A549 (cell line): Measurements from ENCODE around the gene RBMXL3. TPM values are rescaled to one million over a fixed set of nuclear protein-coding genes. Genes with fewer than 3 reads are reported as not detected.
A peak's percentile ranks its signal among the peaks of the same experiment; 100 is the strongest.

Experiments
- ATAC-seq, 2 experiments: fragments of 200-7000 bp in 1 of 2; fragments of >200 bp in 1 of 2; cut with Nextera tagmentation in 1 of 2; cut with Tn5 transposase in 1 of 2; 3 replicates each; pipeline versions ENCODE4 v1.8.0 to v1.9.1; 2018 to 2020; ENCODE audit warnings: mild to moderate bottlenecking in 1 of 2, moderate library complexity in 1 of 2
- CTCF ChIA-PET: fragments of 300-600 bp; sonication (Branson Sonifier 250); formaldehyde crosslinking; extraction: SDS; loops from one replicate; lab custom pipeline; 2021; ENCODE audit warnings: antibody characterized with exemption, inconsistent platforms; lab: Yijun Ruan, JAX
- POLR2A ChIA-PET: fragments of 350-600 bp; formaldehyde crosslinking; extraction: SDS; loops from one replicate; lab custom pipeline; 2021; ENCODE audit warnings: antibody characterized with exemption, inconsistent platforms; lab: Yijun Ruan, JAX
- DNase-seq, 2 experiments: peaks; one replicate each; pipeline versions ENCODE4 v3.0.0 to v3.0.0-alpha.2; 2011 to 2016; ENCODE audit warnings: low read depth in 1 of 2, low spot score in 1 of 2
- FAIRE-seq: peaks from 2 replicates; lab custom pipeline; 2011; peaks lifted over from hg19 to GRCh38; lab: Jason Lieb, UNC
- H3K27ac ChIP-seq, 2 experiments: fragments of >200 bp; sonication (Bioruptor Twin); formaldehyde crosslinking; 3 replicates each; pipeline ENCODE4 v1.5.1; 2016 to 2017
- H3K4me1 ChIP-seq: fragments of >200 bp; sonication (Bioruptor Twin); formaldehyde crosslinking; 3 replicates; pipeline ENCODE4 v1.6.1; 2016
- H3K4me2 ChIP-seq: fragments of >200 bp; sonication (Bioruptor Twin); formaldehyde crosslinking; 3 replicates; pipeline ENCODE4 v1.6.1; 2016
- H3K4me3 ChIP-seq: fragments of >200 bp; sonication (Bioruptor Twin); formaldehyde crosslinking; 3 replicates; pipeline ENCODE4 v1.5.1; 2016
- H3K9me3 ChIP-seq: fragments of >200 bp; sonication (Bioruptor Twin); formaldehyde crosslinking; 3 replicates; pipeline ENCODE4 v1.6.1; 2016
- ATOH8 ChIP-seq: fragments of 250-450 bp; sonication (Bioruptor Pico); IDR thresholded peaks from 2 replicates; pipeline ENCODE4 v1.5.0; 2020; ENCODE audit warnings: low read depth, mild to moderate bottlenecking, moderate library complexity
- CBX2 ChIP-seq: fragments of 200-600 bp; sonication (generic); IDR thresholded peaks from 2 replicates; pipeline ENCODE4 v1.6.1; 2016; ENCODE audit warnings: low read depth, mild to moderate bottlenecking, borderline replicate concordance
- CBX8 ChIP-seq: fragments of 200-600 bp; sonication (generic); IDR thresholded peaks from 2 replicates; pipeline ENCODE4 v1.6.1; 2016
- CEBPB ChIP-seq, 2 experiments: fragments of >200 bp in 1 of 2; sonication (Bioruptor Twin) in 1 of 2; formaldehyde crosslinking in 1 of 2; IDR thresholded peaks; 2 replicates each; pipeline ENCODE4 v1.6.1; 2012 to 2016
- CHD2 ChIP-seq: fragments of 150-350 bp; IDR thresholded peaks from 2 replicates; pipeline ENCODE4 v1.6.1; 2014; ENCODE audit warnings: low read length; ENCODE audit not compliant: partially characterized antibody
- CTCF ChIP-seq: fragments of >200 bp; sonication (Bioruptor Twin); formaldehyde crosslinking; IDR thresholded peaks from 3 replicates; pipeline ENCODE4 v1.5.1; 2016
- EHF ChIP-seq: fragments of 250-450 bp; sonication (Bioruptor Pico); IDR thresholded peaks from 2 replicates; pipeline ENCODE4 v1.5.0; 2020; ENCODE audit warnings: mild to moderate bottlenecking
- EHMT2 ChIP-seq: fragments of 200-600 bp; sonication (generic); IDR thresholded peaks from 2 replicates; pipeline ENCODE4 v1.6.1; 2016; ENCODE audit warnings: antibody characterized with exemption, low read depth, mild to moderate bottlenecking, moderate library complexity
- EP300 ChIP-seq, 2 experiments: fragments of >200 bp; sonication (Bioruptor Twin); formaldehyde crosslinking; IDR thresholded peaks; 2 replicates in 1 of 2; 3 replicates in 1 of 2; pipeline ENCODE4 v1.6.1; 2016 to 2017
- ESRRA ChIP-seq: fragments of 150-350 bp; IDR thresholded peaks from 2 replicates; pipeline ENCODE4 v1.6.1; 2014; ENCODE audit warnings: mild to moderate bottlenecking, low read length, borderline replicate concordance
- FOSL2 ChIP-seq, 2 experiments: fragments of 450-650 bp in 1 of 2; fragments of >200 bp in 1 of 2; sonication (Bioruptor Twin) in 1 of 2; formaldehyde crosslinking; IDR thresholded peaks; 2 replicates each; pipeline versions ENCODE4 v1.5.0 to v1.6.1; 2016 to 2020; ENCODE audit warnings: mild to moderate bottlenecking in 1 of 2, moderate library complexity in 1 of 2
- FOXS1 ChIP-seq: fragments of 250-450 bp; sonication (Bioruptor Pico); IDR thresholded peaks from 2 replicates; pipeline ENCODE4 v1.5.0; 2020; ENCODE audit warnings: mild to moderate bottlenecking, moderate library complexity
- HEYL ChIP-seq: fragments of 250-450 bp; sonication (Bioruptor Pico); IDR thresholded peaks from 2 replicates; pipeline ENCODE4 v1.8.0; 2021; ENCODE audit warnings: mild to moderate bottlenecking, moderate library complexity
- JUN ChIP-seq, 2 experiments: fragments of >200 bp; sonication (Bioruptor Twin); formaldehyde crosslinking; IDR thresholded peaks; 2 replicates in 1 of 2; 3 replicates in 1 of 2; pipeline ENCODE4 v1.6.1; 2016 to 2017
- KDM1A ChIP-seq: fragments of 200-600 bp; sonication (generic); IDR thresholded peaks from 2 replicates; pipeline ENCODE4 v1.6.1; 2016; ENCODE audit warnings: low read depth, mild to moderate bottlenecking
- MAFK ChIP-seq: fragments of 450-650 bp; IDR thresholded peaks from 2 replicates; pipeline ENCODE4 v1.6.1; 2014; ENCODE audit not compliant: partially characterized antibody
- MAX ChIP-seq: IDR thresholded peaks from 2 replicates; pipeline ENCODE4 v1.6.1; 2012
- MAZ ChIP-seq: fragments of 150-350 bp; IDR thresholded peaks from 2 replicates; pipeline ENCODE4 v1.6.1; 2014; ENCODE audit warnings: antibody characterized with exemption, low read depth, low read length, borderline replicate concordance
- MYC ChIP-seq: IDR thresholded peaks from 2 replicates; pipeline ENCODE4 v1.6.1; 2012; ENCODE audit warnings: mild to moderate bottlenecking, inconsistent platforms, low read length, improper control_type of control experiment, borderline replicate concordance
- NPAS2 ChIP-seq: fragments of 250-450 bp; sonication (Bioruptor Pico); IDR thresholded peaks from 2 replicates; pipeline ENCODE4 v1.8.0; 2022; ENCODE audit warnings: mild to moderate bottlenecking, moderate library complexity, borderline replicate concordance
- POLR2A ChIP-seq: IDR thresholded peaks from 2 replicates; pipeline ENCODE4 v1.6.1; 2012; ENCODE audit warnings: mild to moderate bottlenecking, low read length
- RAD21 ChIP-seq, 2 experiments: fragments of >200 bp in 1 of 2; sonication (Bioruptor Twin) in 1 of 2; formaldehyde crosslinking in 1 of 2; IDR thresholded peaks in 1 of 2; conservative IDR thresholded peaks in 1 of 2; 2 replicates in 1 of 2; 3 replicates in 1 of 2; pipeline ENCODE4 v1.6.1; 2012 to 2018; ENCODE audit warnings: inconsistent platforms in 1 of 2
- RNF2 ChIP-seq: fragments of 200-600 bp; sonication (generic); IDR thresholded peaks from 2 replicates; pipeline ENCODE4 v1.6.1; 2016; ENCODE audit warnings: low read depth, mild to moderate bottlenecking, antibody characterized with exemption, moderate library complexity, borderline replicate concordance
- SREBF2 ChIP-seq: fragments of 450-650 bp; IDR thresholded peaks from 2 replicates; pipeline ENCODE4 v1.6.1; 2014; ENCODE audit warnings: mild to moderate bottlenecking, moderate library complexity
- TFCP2L1 ChIP-seq: fragments of 250-450 bp; sonication (Bioruptor Pico); IDR thresholded peaks from 2 replicates; pipeline ENCODE4 v1.5.0; 2021; ENCODE audit warnings: mild to moderate bottlenecking
- TP53 ChIP-seq: fragments of 250-450 bp; sonication (Bioruptor Pico); IDR thresholded peaks from 2 replicates; pipeline ENCODE4 v1.5.0; 2021; ENCODE audit warnings: mild to moderate bottlenecking, moderate library complexity
- USF2 ChIP-seq: fragments of 450-650 bp; IDR thresholded peaks from 2 replicates; pipeline ENCODE4 v1.6.1; 2014; ENCODE audit warnings: antibody characterized with exemption
- ZSCAN20 ChIP-seq: fragments of 250-450 bp; sonication (Bioruptor Pico); IDR thresholded peaks from 2 replicates; pipeline ENCODE4 v1.8.0; 2022; ENCODE audit warnings: mild to moderate bottlenecking, moderate library complexity
- WGBS: methylation state at CpG from one replicate; pipeline ENCODE4 v1.1.6; 2017; ENCODE audit errors: missing lambda C conversion rate; 5-methylcytosine and 5-hydroxymethylcytosine counted together
- polyA plus RNA-seq, 4 experiments: library from polyadenylated mRNA; depleted of rRNA in 3 of 4; stranded (reverse); fragments of >200 nt; fragmentation: RNase III in 1 of 4; extraction: RNeasy Plus Mini Kit Qiagen cat#74134 plus additional on column Dnase treatment in 1 of 4; gene quantifications; 2 replicates in 3 of 4; 3 replicates in 1 of 4; pipeline ENCODE4 v1.2.3, GENCODE V29; 2011 to 2017

Gene RBMXL3
- polyA plus RNA-seq, 2 of the 4 experiments (the other 2 are of a cell fraction): not detected

GRCh38 chrX:115233497-115234455 is 44.6 kb downstream of the RBMXL3 start, which contains the start of gene LRCH2:
Gene LRCH2 (minus strand): TSS chrX:115234096. CDS start chrX:115234041, 55 bp downstream.
- 10% methylated on average over 13 of the region's 59 CpGs for WGBS
- Histone ChIP-seq H3K27ac (no peak within 1 kb of the TSS), H3K4me2 (peak within 1 kb of the TSS; percentile 91), H3K4me3 (peak within 1 kb of the TSS; percentile 45), H3K4me1 (no peaks in the 10 kb centered on the region; the same call in 2 of the 3 replicates), H3K9me3 (no peaks in the 10 kb centered on the region)
- ATAC-seq: peak; percentile 47 to 59; a peak in 4 of 6 replicates
- POLR2A ChIA-PET: no interaction called here
- FAIRE-seq: no peak
- CTCF ChIA-PET: no interaction called here
- no peak for TF ChIP-seq MAX
- TF ChIP-seq MYC: no peak
- no peak for TF ChIP-seq ATOH8 (CRISPR knock-in tag)
- no peak for TF ChIP-seq EP300 (IDR thresholded peaks at IDR 0.05)
- TF ChIP-seq CBX8: 0 out of 2 replicates have a peak, but pooled peaks have one; percentile 10
- no peak for TF ChIP-seq HEYL (CRISPR knock-in tag)
- TF ChIP-seq USF2: no peak
- no peak for DNase-seq

- no peaks in the 10 kb centered on the region; the same call in 2 of the 3 replicates for H3K4me1 ChIP-seq
- no peak overlapping the region for H3K27ac ChIP-seq
- 13% methylated on average over 3 of the region's 3 CpGs for WGBS
- peak overlapping the region; percentile 91 for H3K4me2 ChIP-seq
- TF ChIP-seq ESRRA (no peak), POLR2A (no peak), MAZ (no peak), EHMT2 (no peak), CTCF (no peak), RNF2 (no peak), CEBPB (IDR thresholded peaks at IDR 0.05) (no peak), ZSCAN20 (CRISPR knock-in tag) (no peak), FOXS1 (CRISPR knock-in tag) (no peak), CHD2 (no peak), TFCP2L1 (CRISPR knock-in tag) (no peak), SREBF2 (no peak)
- no peak for DNase-seq
- no peak for FAIRE-seq
- ChIA-PET POLR2A (no interaction called here), CTCF (no interaction called here)
- no peak overlapping the region; the same call in 2 of the 3 replicates for H3K4me3 ChIP-seq
- no peak for ATAC-seq
- no peaks in the 10 kb centered on the region for H3K9me3 ChIP-seq
Observed at GRCh38 chrX:115234461-115234860, 45.3 kb downstream of the RBMXL3 start.

- FAIRE-seq (peak; percentile 39), DNase-seq (no peak), ATAC-seq (no peak)
- Histone ChIP-seq H3K4me3 (no peak overlapping the region), H3K4me1 (no peaks in the 10 kb centered on the region; the same call in 2 of the 3 replicates), H3K9me3 (no peaks in the 10 kb centered on the region), H3K27ac (no peak overlapping the region), H3K4me2 (no peak overlapping the region)
- POLR2A ChIA-PET: no interaction called here
- CTCF ChIA-PET: interaction anchor here (1.2 kb wide), 1 partner anchor 454 kb away, joined by 3 read pairs; no protein-coding TSS in a partner anchor
- TF ChIP-seq EHF (CRISPR knock-in tag): no peak
- no peak for TF ChIP-seq TP53 (CRISPR knock-in tag)
- no peak for TF ChIP-seq POLR2A
- no peak for TF ChIP-seq MAFK
- no peak for TF ChIP-seq FOSL2 (IDR thresholded peaks at IDR 0.05)
- TF ChIP-seq FOSL2 (CRISPR knock-in tag; IDR thresholded peaks at IDR 0.05): no peak
- no peak for TF ChIP-seq KDM1A
- TF ChIP-seq TFCP2L1 (CRISPR knock-in tag): no peak
- TF ChIP-seq JUN (IDR thresholded peaks at IDR 0.05): no peak
- TF ChIP-seq CBX2: no peak
- TF ChIP-seq RAD21 (conservative IDR thresholded peaks at IDR 0.05 in 1 of 2, IDR thresholded peaks at IDR 0.05 in 1 of 2): no peak
- TF ChIP-seq NPAS2 (CRISPR knock-in tag): no peak
Observed at GRCh38 chrX:115236560-115236959, 47.4 kb downstream of the RBMXL3 start.
